ENCODE measurements around the gene LYZL1.

The LYZL1 gene

GRCh38 chr10:29328983-29329382, 40.1 kb downstream of the LYZL1 start:
- Histone ChIP-seq H3K27me3 (ENCODE audit: control insufficient read depth in 1 of 2, insufficient read depth in 1 of 2, low read length in 2 of 2) (peaks cover 0 to 10% of the 10 kb centered on the region in 2 experiments), H4K8ac (ENCODE audit: low read length) (no peak overlapping the region)

GRCh38 chr10:29329420-29329819, 40.5 kb downstream of the LYZL1 start:
- H3K4me1 ChIP-seq (ENCODE audit: control insufficient read depth, insufficient read depth, low read depth, low read length), result peaks cover 6% of the 10 kb centered on the region

More at GRCh38 chr10:29328983-29329382, 40.1 kb downstream of the LYZL1 start:
- no peak overlapping the region for H3K18ac ChIP-seq (ENCODE audit: low read depth in 1 of 2, low read length in 2 of 2)
- H2BK120ac ChIP-seq (ENCODE audit: low read depth, low read length), result no peak overlapping the region
- H2BK5ac ChIP-seq (ENCODE audit: low read depth, low read length, poor library complexity, severe bottlenecking), result no peak overlapping the region
- H3K9ac ChIP-seq (ENCODE audit: low read length), result peak overlapping the region; percentile 9
- peak; percentile 15 for DNase-seq
- H3K9me3 ChIP-seq (ENCODE audit: control insufficient read depth, low read length), result no peaks in the 10 kb centered on the region
- H2AFZ ChIP-seq (ENCODE audit: low read depth, low read length), result no peak overlapping the region
- no peak overlapping the region for H2BK15ac ChIP-seq (ENCODE audit: low read depth, poor library complexity, severe bottlenecking)
- WGBS, result 58% methylated on average over 3 of the region's 3 CpGs
- no peak overlapping the region for H4K91ac ChIP-seq (ENCODE audit: low read length)
- no peak overlapping the region for H3K4ac ChIP-seq (ENCODE audit: low read depth in 1 of 2, low read length in 2 of 2)
- peak overlapping the region in 1 of 2 experiments; percentile 31 for H3K4me3 ChIP-seq (ENCODE audit: insufficient read depth in 1 of 2, low read depth in 1 of 2, low read length in 2 of 2)
- H3K27ac ChIP-seq (ENCODE audit: low read length, poor library complexity, severe bottlenecking), result no peak overlapping the region
- peaks cover 8% of the 10 kb centered on the region for H3K4me1 ChIP-seq (ENCODE audit: control insufficient read depth, insufficient read depth, low read depth, low read length)
- H3K4me2 ChIP-seq (ENCODE audit: low read length, poor library complexity, severe bottlenecking), result no peak overlapping the region
- no peaks in the 10 kb centered on the region for H3K36me3 ChIP-seq (ENCODE audit: control insufficient read depth in 1 of 2, insufficient read depth in 2 of 2, low read depth in 1 of 2, low read length in 2 of 2)
- no peak overlapping the region for H3K23ac ChIP-seq (ENCODE audit: low read length in 2 of 2)
- no peak overlapping the region for H2BK12ac ChIP-seq (ENCODE audit: low read length in 2 of 2)
- no peak overlapping the region for H3K14ac ChIP-seq (ENCODE audit: low read length in 2 of 2)
- no peaks in the 10 kb centered on the region for H3K79me1 ChIP-seq (replicated peaks; ENCODE audit: low read length, poor library complexity, severe bottlenecking)
- no peak overlapping the region for H2AK5ac ChIP-seq (ENCODE audit: low read length, severe bottlenecking)

GRCh38 chr10:29332061-29332760, 43.3 kb downstream of the LYZL1 start:
- Histone ChIP-seq H3K4me1 (ENCODE audit: control insufficient read depth, insufficient read depth, low read depth, low read length) (peaks cover 4% of the 10 kb centered on the region), H3K27me3 (ENCODE audit: control insufficient read depth in 1 of 2, insufficient read depth in 1 of 2, low read length in 2 of 2) (peaks cover 0 to 15% of the 10 kb centered on the region in 2 experiments), H3K4ac (ENCODE audit: low read depth in 1 of 2, low read length in 2 of 2) (no peak overlapping the region), H3K4me3 (ENCODE audit: insufficient read depth in 1 of 2, low read depth in 1 of 2, low read length in 2 of 2) (no peak overlapping the region), H3K23ac (ENCODE audit: low read length in 2 of 2) (no peak overlapping the region), H4K91ac (ENCODE audit: low read length) (no peak overlapping the region), H3K4me2 (ENCODE audit: low read length, poor library complexity, severe bottlenecking) (no peak overlapping the region), H3K27ac (ENCODE audit: low read length, poor library complexity, severe bottlenecking) (no peak overlapping the region), H4K8ac (ENCODE audit: low read length) (no peak overlapping the region), H3K79me1 (replicated peaks; ENCODE audit: low read length, poor library complexity, severe bottlenecking) (no peaks in the 10 kb centered on the region), H3K36me3 (ENCODE audit: control insufficient read depth in 1 of 2, insufficient read depth in 2 of 2, low read depth in 1 of 2, low read length in 2 of 2) (no peaks in the 10 kb centered on the region), H2BK5ac (ENCODE audit: low read depth, low read length, poor library complexity, severe bottlenecking) (no peak overlapping the region), H3K9me3 (ENCODE audit: control insufficient read depth, low read length) (no peaks in the 10 kb centered on the region), H3K14ac (ENCODE audit: low read length in 2 of 2) (peak overlapping the region in 1 of 2 experiments; percentile 38), H2BK120ac (ENCODE audit: low read depth, low read length) (no peak overlapping the region), H3K18ac (ENCODE audit: low read depth in 1 of 2, low read length in 2 of 2) (no peak overlapping the region), H2AK5ac (ENCODE audit: low read length, severe bottlenecking) (no peak overlapping the region), H3K9ac (ENCODE audit: low read length) (no peak overlapping the region), H2BK12ac (ENCODE audit: low read length in 2 of 2) (no peak overlapping the region), H2AFZ (ENCODE audit: low read depth, low read length) (no peak overlapping the region), H2BK15ac (ENCODE audit: low read depth, poor library complexity, severe bottlenecking) (no peak overlapping the region)
- WGBS, result 91% methylated on average over 4 of the region's 4 CpGs
- no peak for DNase-seq

More at GRCh38 chr10:29329420-29329819, 40.5 kb downstream of the LYZL1 start:
- H2BK15ac ChIP-seq (ENCODE audit: low read depth, poor library complexity, severe bottlenecking), result no peak overlapping the region
- no peak overlapping the region for H4K8ac ChIP-seq (ENCODE audit: low read length)
- no peak overlapping the region for H2BK5ac ChIP-seq (ENCODE audit: low read depth, low read length, poor library complexity, severe bottlenecking)
- no peak overlapping the region for H4K91ac ChIP-seq (ENCODE audit: low read length)
- H3K4ac ChIP-seq (ENCODE audit: low read depth in 1 of 2, low read length in 2 of 2), result no peak overlapping the region
- H3K23ac ChIP-seq (ENCODE audit: low read length in 2 of 2), result no peak overlapping the region
- no peak overlapping the region for H2AFZ ChIP-seq (ENCODE audit: low read depth, low read length)
- H3K9me3 ChIP-seq (ENCODE audit: control insufficient read depth, low read length), result no peaks in the 10 kb centered on the region
- H3K79me1 ChIP-seq (replicated peaks; ENCODE audit: low read length, poor library complexity, severe bottlenecking), result no peaks in the 10 kb centered on the region
- H3K14ac ChIP-seq (ENCODE audit: low read length in 2 of 2), result no peak overlapping the region
- no peak overlapping the region for H2AK5ac ChIP-seq (ENCODE audit: low read length, severe bottlenecking)
- H3K18ac ChIP-seq (ENCODE audit: low read depth in 1 of 2, low read length in 2 of 2), result no peak overlapping the region
- WGBS, result 31% methylated on average over 4 of the region's 5 CpGs
- peak overlapping the region in 1 of 2 experiments; percentile 31 for H3K4me3 ChIP-seq (ENCODE audit: insufficient read depth in 1 of 2, low read depth in 1 of 2, low read length in 2 of 2)
- no peak overlapping the region for H3K4me2 ChIP-seq (ENCODE audit: low read length, poor library complexity, severe bottlenecking)
- H2BK120ac ChIP-seq (ENCODE audit: low read depth, low read length), result no peak overlapping the region
- peak; percentile 29 for DNase-seq
- H3K36me3 ChIP-seq (ENCODE audit: control insufficient read depth in 1 of 2, insufficient read depth in 2 of 2, low read depth in 1 of 2, low read length in 2 of 2), result no peaks in the 10 kb centered on the region
- no peak overlapping the region for H2BK12ac ChIP-seq (ENCODE audit: low read length in 2 of 2)
- H3K27me3 ChIP-seq (ENCODE audit: control insufficient read depth in 1 of 2, insufficient read depth in 1 of 2, low read length in 2 of 2), result peaks cover 0 to 10% of the 10 kb centered on the region in 2 experiments
- H3K9ac ChIP-seq (ENCODE audit: low read length), result peak overlapping the region; percentile 9
- H3K27ac ChIP-seq (ENCODE audit: low read length, poor library complexity, severe bottlenecking), result no peak overlapping the region

GRCh38 chr10:29332761-29333148, 43.9 kb downstream of the LYZL1 start:
- Histone ChIP-seq H3K9me3 (ENCODE audit: control insufficient read depth, low read length) (no peaks in the 10 kb centered on the region), H4K8ac (ENCODE audit: low read length) (no peak overlapping the region), H3K4me1 (ENCODE audit: control insufficient read depth, insufficient read depth, low read depth, low read length) (peaks cover 4% of the 10 kb centered on the region), H3K23ac (ENCODE audit: low read length in 2 of 2) (no peak overlapping the region), H3K79me1 (replicated peaks; ENCODE audit: low read length, poor library complexity, severe bottlenecking) (no peaks in the 10 kb centered on the region), H3K27me3 (ENCODE audit: control insufficient read depth in 1 of 2, insufficient read depth in 1 of 2, low read length in 2 of 2) (peaks cover 0 to 15% of the 10 kb centered on the region in 2 experiments), H3K36me3 (ENCODE audit: control insufficient read depth in 1 of 2, insufficient read depth in 2 of 2, low read depth in 1 of 2, low read length in 2 of 2) (no peaks in the 10 kb centered on the region), H3K4me3 (ENCODE audit: insufficient read depth in 1 of 2, low read depth in 1 of 2, low read length in 2 of 2) (no peak overlapping the region), H2BK5ac (ENCODE audit: low read depth, low read length, poor library complexity, severe bottlenecking) (no peak overlapping the region), H2BK15ac (ENCODE audit: low read depth, poor library complexity, severe bottlenecking) (no peak overlapping the region), H2BK120ac (ENCODE audit: low read depth, low read length) (no peak overlapping the region), H2AFZ (ENCODE audit: low read depth, low read length) (no peak overlapping the region), H3K14ac (ENCODE audit: low read length in 2 of 2) (no peak overlapping the region), H4K91ac (ENCODE audit: low read length) (no peak overlapping the region), H3K9ac (ENCODE audit: low read length) (no peak overlapping the region), H3K4me2 (ENCODE audit: low read length, poor library complexity, severe bottlenecking) (no peak overlapping the region), H3K27ac (ENCODE audit: low read length, poor library complexity, severe bottlenecking) (no peak overlapping the region), H3K18ac (ENCODE audit: low read depth in 1 of 2, low read length in 2 of 2) (no peak overlapping the region), H3K4ac (ENCODE audit: low read depth in 1 of 2, low read length in 2 of 2) (no peak overlapping the region), H2BK12ac (ENCODE audit: low read length in 2 of 2) (no peak overlapping the region), H2AK5ac (ENCODE audit: low read length, severe bottlenecking) (no peak overlapping the region)
- no peak for DNase-seq
- 61% methylated on average over 5 of the region's 5 CpGs for WGBS

Measured in mesenchymal stem cell (in vitro differentiated cells and primary cell).